MM.1S (cell line): ENCODE measurements around the gene PAPLN.

Experiments used
- CTCF ChIP-seq: fragments of 300-600 bp; sonication (generic); IDR thresholded peaks from 2 replicates; pipeline ENCODE4 v1.5.1; 2016; ENCODE audit warnings: antibody characterized with exemption, low read length, mixed read lengths
- EZH2 ChIP-seq: fragments of 300-600 bp; sonication (generic); optimal IDR thresholded peaks from 2 replicates; pipeline ENCODE3; 2017; ENCODE audit warnings: low read depth, mild to moderate bottlenecking, antibody characterized with exemption, low read length, mixed read lengths
- EZH2phosphoT487 ChIP-seq: fragments of 300-600 bp; sonication (generic); IDR thresholded peaks from 2 replicates; pipeline ENCODE4 v1.6.1; 2018; ENCODE audit warnings: antibody characterized with exemption, low read length

- TF ChIP-seq CTCF = no peak
- no peak for TF ChIP-seq EZH2phosphoT487
- no peak for TF ChIP-seq EZH2
Measured at GRCh38 chr14:73255693-73256225, 18.5 kb downstream of the PAPLN start.
